Pulmonary artery endothelial cell (primary cell): Measurements from ENCODE around the gene PADI4. TPM values are rescaled to one million over a fixed set of nuclear protein-coding genes. Genes with fewer than 3 reads are reported as not detected.

ENCODE experiments used
- DNase-seq: peaks from one replicate; pipeline ENCODE4 v3.0.0-alpha.2; 2011; ENCODE audit warnings: low read depth, low spot score
- total RNA-seq: library from RNA; depleted of rRNA; stranded (reverse); fragments of >200 nt; gene quantifications from 2 replicates; pipeline ENCODE4 v1.2.3, GENCODE V29; 2014

Gene PADI4
- total RNA-seq, 1 donor from 2014 or later = not detected

DNA sequence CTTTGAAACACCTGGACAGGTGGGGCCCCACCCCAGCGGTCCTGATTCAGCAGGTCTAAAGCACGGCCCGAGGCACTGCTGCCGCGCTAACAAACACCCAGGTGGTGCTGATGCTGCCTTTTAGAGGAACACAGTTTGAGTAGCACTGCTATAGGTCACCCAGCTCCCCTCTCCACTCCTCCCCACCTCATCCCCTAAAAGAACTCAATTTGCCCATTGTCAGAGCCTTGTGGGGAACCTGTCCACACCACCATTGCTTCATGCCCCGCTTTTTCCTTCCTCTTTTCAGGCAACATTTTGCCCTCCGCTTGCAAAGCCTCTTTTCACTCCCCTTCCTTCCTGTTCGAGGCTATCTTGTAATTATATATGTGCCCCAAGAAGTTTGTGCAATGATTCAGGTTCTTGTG, 26.2 kb upstream of the PADI4 start:
- DNase-seq = no peak

DNA sequence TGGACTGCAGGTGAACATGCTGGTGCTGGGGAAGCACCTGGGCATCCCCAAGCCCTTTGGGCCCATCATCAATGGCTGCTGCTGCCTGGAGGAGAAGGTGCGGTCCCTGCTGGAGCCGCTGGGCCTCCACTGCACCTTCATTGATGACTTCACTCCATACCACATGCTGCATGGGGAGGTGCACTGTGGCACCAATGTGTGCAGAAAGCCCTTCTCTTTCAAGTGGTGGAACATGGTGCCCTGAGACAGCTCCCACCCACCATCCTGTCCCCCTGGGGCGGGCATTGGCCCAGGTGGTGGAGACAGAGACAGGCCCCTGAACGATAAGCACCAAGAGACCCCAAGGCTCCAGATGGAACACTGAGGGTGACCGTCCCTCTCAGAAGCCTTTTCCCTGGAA, 25.2 kb upstream of the PADI4 start:
- DNase-seq = no peak

DNA sequence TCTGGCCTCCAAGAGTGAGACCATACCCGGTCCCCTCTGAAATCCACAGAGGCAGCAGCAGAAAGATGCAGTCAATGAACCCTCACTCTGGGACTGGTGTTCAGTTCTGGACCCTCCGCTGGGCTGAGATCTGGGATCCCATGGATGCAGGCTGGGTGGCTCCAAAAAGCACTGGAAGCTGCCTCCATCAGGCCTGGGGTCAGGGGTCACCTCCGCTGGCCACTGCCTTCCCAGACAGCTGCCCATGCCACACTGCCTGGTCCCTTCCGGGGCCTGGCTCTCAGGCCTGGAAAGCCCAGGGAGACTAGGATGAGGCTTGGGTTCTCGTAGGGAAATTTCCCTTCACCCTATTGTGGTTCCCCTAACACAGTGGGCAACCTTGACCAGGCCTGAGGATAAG, 21.4 kb upstream of the PADI4 start:
- no peak for DNase-seq

DNA sequence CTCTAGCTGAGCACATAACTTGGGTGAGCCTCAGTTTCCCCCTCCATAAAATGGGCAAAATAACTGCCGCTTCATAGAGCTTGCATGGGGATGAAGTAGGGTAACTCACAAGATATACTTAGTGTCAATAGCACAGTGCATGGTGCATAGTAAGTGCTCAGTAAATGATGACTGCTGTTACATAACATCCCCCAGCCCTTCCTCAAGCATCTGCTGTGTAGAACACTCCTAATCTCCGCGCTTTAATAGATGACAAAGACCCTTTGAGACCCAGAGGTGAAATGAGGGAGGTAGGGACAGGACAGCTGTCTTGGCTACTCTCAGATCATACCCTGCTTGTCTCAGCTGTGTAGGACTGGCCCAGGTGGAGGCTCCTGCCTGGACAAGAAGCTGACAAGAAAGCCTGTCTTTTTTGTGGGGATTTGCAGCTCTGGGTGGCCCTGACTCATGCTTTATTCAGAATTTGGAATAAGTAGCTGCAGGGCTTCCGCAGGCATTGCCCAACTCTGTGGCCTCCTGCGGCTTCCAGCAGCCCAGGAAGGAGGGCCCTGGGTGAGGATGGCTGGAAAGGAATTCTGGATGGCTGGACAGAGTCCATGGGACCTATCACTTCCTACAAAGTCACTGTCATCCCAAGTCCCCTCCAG, 20.7 kb upstream of the PADI4 start:
- no peak for DNase-seq

DNA sequence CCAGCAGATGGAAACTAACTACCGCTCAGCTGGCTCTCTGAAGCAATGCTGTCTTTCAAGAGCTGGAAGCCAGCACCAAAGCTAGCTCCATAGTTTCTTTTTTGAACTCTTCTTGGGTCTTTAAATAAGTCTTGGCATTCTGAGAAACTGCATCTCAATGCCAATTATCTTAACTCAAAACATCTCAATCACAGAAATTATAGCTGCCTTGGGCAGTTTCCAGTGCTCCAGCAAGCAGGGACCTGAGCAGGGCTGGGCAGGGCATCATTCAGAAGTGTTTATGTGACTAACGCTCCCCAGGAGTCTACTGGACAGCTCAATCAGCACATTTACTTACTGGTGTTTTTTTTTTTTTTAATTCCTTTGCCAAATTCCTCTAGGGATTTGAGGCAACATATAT, 18.3 kb upstream of the PADI4 start:
- DNase-seq = no peak

DNA sequence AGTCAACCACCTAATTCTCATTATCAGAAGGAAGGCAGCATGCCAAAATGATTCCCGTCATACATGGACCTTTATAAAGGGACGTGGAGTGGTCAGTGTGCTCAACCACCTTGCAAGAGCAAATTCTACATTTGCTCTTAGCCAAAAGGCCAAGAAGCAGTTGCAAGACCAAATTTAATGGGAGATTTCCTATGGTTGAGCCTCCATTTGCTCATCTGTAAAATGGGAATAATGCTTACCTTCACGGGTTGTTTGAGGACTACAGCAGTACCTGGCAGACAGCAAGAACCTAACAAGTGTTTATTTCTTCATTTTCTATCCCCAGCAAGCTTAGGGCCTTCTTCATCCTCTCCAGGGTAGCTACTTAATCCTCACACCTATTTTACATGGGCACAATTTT, 17.4 kb upstream of the PADI4 start:
- no peak for DNase-seq

DNA sequence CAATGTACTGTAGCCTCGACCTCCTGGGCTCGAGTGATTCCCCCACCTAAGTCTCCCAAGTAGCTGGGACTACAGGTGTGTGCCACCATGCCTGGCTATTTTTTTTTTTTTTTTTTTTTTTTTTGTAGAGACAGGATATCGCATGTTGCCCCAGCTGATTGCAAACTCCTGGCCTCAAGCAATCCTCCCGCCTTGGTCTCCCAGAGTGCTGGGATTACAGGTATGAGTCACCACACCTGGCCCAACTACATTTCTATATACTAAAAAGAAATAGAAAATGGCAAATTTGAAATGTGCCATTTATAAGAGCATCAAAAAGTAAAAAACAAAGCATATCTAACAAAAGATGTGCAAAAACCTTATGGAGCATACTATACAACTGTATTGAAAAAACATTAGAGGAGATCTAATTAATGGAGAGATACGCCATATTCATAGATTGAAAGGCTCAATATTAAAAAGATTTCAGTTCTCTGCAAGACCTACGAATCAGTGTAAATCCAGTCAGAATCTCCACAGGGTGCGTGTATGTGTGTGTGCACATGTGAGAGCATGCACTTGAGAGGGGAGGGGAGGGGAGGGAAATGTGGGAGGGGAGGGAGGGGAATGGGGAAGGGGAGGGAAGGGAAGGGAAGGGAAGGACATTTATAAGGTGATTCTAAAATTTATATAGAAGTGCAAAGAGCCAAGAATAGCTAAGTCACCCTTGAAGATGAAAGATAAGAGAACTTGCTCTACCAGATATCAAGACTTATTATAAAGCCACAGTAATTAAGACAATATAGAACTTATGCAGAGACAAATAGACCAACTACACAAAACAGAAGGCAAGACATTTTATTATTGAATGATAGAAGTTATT, 15.5 kb upstream of the PADI4 start:
- no peak for DNase-seq

DNA sequence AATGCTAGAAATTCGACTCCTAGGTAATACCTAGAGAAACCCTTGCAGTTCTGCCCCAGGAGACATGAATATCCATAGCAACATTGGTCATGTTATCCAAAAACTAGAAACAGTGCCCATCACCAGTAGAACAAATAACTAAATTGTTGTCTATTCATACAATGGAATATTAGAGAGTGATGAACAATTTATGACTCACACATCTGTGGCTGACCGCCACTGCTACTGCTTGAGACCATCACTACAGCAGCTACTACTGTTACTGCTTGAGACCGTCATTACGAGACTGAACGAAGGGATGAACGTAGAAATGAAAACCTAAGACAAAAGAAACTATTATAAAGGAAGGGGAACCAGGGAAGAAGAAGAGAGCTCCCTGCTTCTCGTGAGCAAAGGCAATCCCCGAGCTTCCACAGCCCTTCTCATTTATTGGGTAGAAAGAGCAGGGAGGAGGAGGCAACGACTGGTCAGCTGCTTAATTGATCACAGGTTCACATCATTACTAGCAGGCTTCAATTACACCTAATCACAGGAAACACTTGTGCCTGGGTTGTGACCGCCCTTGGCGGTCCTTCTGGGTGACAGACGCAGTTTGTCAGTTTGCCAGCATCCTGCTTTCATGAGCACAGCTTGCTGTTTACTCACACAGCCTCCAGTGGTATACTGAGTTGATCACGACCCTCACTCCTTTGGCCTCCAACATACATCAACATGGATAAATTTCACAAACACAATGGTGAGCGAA, 14.1 kb upstream of the PADI4 start:
- no peak for DNase-seq

DNA sequence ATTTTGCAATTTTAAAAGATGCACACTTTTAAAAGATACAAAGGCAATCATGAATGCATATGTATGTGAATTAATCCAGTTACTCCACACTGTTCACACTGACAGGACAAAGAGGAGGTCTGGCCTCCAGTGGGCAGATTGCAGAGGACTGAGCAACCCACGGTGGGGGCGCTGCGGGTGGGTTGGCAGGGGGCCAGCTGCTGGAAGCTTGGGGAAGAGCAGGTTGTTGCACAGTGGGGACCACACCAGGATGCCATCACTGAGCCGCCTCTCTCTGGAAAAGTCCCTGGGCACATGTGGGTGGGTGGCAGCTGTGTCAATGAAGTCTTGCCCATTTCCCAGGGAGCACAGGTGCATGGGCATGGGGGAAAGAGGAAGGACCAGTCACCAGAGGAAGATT, 12.7 kb upstream of the PADI4 start:
- DNase-seq = no peak

DNA sequence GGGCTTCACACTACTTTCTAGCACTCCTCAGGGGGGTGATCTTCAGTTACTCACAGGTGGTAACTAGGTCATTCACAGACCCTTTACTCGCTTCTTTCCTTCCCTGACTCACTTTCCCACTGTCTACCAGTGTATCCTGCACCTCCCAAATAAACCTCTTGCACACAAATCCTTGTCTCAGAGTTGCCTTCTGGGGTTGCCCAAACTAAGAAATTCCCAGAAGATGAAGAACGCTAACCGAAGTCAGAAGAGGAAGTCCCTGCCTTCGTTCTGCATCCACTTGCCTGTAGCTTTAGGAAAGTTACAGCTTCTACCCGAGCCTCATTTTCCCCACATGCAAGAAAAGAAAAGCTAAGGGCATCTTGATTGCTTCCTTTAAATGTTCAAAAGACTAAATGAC, 11.9 kb upstream of the PADI4 start:
- DNase-seq = no peak

DNA sequence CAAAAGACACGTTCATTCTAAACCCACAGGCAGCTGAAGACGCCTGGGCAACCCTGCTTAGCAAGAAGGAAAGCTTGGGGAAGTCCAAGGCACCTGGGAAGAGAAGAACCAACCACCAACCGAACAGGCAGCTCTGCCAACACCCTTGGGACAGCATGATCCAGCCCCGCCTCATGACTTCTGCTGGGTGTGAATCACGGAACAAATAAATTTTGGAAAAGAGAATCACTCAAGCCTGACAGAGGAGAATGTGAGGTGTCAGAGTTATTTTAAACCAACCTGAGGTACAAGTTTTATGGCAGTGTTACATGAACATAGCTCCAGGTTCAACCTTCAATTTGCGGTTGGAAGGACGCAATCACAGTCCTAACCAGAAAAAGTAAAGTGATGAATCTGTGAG, 10.0 kb upstream of the PADI4 start:
- no peak for DNase-seq

DNA sequence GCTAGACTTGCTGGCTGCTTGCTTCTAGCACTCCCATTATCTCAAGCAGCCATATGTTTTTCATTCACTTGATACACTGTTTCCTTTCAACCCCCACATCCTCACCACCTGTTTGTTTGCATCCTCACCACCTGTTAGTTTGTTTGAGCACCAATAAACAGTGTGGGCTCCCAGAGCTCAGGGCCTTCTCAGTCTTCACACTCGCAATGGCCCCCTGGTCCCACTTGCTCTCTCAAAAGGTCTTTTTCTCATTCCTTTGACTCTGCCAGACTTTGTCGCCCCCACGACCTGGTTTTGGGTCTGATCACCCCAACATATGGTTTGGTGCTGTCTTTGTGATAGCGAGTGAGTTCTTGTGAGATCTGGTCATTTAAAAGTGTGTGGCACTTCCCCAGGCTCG, 6.2 kb upstream of the PADI4 start:
- no peak for DNase-seq

DNA sequence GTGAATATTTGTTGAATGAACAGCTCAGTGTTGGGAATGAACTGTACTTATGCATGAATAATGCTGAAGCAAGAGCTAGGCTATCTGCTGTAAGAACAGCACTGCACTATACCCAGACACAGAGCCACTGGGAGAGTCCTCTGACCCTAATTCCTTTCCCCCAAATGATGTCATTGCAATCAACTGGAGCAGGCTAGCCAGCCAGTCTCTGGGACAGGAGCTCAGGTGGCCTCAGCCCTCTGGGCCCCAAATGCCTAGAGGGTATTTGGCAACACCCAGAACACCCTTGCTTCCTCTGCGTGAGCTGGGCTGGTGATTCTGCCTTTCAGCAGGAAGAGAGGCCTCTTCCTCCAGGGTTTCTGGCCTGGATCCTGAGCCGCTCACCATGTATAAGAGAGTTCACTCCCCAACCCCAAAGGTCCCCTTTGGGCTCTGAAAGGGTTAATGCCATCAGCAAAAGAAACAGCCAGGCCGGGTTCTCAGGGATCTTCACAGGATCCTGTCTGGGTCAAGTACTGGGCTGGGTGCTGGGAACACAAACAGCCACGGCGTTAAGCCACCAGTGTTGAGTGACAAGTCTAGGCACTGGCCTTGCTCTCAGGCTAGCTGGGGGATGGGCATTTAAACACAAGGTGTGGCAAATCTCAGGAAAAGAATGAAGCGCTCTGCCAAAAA, 3.7 kb upstream of the PADI4 start:
- DNase-seq = no peak

DNA sequence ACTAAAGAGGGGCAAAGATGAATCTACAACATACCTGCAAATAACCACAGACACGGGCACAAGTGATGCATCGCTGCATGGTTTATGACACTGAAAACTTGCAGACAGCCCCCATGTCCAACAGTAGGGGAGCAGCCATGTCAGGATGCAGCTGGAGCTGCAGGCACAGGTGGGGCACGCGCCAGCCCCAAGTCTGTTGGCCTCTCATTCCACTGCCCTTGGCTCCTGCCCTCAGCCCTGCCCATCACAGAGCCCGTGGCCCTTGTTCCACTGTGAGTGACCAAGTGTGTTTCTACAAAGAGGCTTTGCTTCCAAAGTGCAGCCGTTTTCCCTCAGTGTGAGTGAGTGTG, 3.2 kb upstream of the PADI4 start:
- DNase-seq = no peak

DNA sequence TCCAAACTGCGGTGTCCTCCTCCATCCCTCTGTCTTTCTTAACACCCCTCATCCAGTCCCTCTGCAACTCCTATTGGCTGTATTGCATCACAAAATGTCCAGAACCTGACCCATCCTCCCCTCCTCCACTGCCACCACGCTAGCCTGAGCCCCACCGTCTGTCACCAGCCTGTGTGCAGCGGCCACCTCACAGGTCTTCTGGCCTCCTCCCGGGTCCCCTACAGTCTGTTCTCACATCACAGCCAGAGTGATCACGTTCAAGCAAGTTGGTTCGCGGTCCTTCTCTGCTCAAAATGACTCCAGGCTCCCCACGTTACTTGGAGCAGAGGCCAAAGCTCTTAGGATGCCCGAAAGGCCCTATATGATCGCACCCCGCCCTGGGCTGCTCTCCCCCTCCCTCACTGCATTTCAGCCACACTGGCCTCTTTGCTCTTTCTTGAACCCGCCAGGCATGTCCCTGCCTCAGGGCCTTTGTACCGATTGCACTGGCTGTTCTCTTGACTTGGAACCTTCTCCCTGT, 2.4 kb upstream of the PADI4 start:
- DNase-seq = no peak

DNA sequence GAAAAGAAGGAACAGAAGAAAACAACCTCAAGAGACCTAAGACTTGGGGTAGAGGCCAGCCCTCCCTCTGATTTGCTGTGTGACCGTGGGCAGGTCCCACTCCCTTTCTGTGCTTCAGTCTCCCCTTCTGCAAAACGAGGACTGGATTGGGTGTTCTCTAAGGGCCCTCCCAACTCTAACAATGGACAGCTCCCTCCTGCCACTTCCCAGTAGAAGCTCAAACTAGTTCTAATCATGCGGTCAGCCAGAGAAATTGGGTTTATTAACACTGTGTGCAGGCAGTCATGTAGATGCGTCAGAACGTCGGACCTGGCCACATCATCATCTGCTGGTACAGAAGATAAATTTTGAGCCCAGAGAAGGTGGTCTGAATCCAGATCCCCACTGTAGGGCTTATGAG, 1.6 kb upstream of the PADI4 start:
- DNase-seq = no peak

DNA sequence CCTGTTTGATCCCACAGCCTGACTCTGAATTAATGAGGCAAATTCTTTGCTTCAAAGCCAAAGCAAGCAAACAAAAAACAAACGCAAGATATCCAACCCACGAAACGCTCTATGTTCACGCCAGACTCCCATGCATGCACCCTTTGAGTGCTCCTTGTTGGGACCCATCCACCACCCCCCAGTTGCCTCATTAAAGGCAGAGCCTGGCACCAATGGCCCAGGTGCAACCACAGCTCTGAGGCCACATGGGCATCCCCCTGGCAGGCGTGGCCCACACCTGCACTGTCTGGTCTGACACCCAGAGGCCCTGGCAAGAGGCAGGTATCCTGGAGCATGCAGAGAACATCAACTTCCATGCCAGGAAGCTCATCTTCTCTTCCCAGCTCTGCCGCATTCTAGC, 1.1 kb upstream of the PADI4 start:
- no peak for DNase-seq

DNA sequence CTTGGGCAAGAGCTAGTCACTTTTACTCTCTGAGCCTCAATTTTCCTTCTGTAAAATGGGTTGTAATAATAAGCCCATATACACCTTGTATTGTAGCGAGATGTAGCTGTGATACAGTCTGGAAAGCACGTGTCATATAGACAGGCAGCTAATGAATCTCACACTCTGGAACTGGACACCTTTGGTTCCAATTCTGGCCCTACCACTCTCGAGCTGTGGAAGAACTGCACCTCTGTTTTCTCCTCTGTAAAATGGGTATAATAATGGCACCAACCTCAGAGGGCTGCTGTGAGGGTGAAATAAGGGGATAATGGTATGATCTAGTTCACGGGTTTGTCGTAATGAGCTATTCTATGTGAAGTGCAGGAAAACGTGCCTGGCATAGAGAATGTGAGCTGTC, 668 bp upstream of the PADI4 start:
- no peak for DNase-seq

DNA sequence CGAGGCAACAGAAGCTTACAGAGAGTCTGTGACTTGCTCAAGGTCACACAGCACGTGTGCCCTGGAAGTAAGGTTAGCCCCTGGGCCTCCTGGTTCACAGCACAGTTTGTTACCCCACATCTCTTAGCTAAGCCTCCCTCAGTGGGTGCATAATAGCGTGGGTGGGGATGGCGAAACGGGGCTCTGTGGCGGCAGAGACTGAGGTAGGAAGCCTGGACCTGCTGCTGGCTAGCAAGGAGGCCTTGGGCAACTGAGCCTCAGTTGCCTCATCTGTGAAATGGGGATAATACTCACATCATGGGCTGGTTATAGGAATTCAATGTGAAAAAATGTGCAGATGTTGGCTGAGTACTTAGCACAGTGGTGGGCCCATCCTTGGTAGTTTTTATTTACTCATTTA, 596 bp downstream of the PADI4 start:
- DNase-seq = no peak

DNA sequence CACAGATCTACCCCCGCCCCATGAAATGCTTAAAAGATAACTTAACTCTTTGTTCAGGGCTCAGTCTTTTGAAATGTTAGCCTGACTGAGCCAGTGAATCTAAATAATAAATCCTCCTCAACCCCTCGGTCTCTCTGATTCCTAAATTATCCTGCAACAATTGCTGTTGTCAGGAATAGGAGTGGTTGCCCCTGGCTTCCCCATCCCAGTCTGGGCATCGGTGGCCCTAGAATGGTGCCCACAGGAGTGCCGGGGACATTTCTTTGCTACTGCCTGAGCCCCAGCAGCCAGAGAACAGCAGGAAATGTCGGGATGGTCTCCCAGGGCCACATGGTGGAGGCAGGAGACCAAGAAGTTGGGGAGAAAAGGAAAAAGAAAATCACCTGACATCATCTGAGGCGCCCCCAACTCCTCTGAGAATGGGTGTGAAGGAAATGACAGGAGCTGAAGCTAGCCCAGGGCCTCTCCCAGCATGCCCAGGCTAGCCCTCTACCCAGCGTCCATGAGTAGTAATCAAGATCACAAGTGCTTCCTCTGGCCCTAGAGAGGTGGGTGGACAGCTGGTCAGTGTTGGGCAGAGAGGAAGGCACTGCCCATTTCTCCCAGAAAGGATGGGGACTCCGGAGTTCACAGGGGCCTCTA, 1.6 kb downstream of the PADI4 start:
- DNase-seq = no peak

DNA sequence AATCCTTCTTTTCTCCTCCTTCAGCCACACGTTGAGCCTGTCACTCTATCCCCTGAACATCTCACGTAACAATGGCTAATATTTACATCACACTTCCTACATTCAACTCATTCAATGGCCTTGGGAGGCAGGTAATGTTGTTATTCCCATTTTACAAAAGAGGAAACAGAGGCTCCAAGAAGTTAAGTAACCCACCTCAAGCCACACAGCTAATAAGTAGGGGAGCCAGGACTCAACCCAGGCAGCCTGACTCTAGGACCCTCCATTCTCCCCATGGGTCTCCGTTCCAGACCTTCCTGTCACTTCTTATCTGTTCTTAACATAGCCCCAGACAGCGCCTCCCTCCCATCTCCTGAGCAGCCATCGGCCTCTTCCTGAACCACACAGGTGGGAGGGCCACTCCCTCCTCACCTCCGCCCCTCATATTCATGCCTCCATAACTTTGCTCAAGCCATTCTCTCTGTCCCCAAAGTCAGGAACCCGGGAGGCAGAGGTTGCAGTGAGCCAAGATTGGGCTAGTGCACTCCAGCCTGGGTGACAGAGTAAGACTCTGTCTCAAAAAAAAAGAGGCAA, 2.2 kb downstream of the PADI4 start:
- DNase-seq = no peak
